GM13977 (cell line): ENCODE measurements around the gene LRRN1.
A peak's percentile ranks its signal among the peaks of the same experiment; 100 is the strongest.

Experiments used
- DNase-seq: peaks from one replicate; pipeline ENCODE4 v3.0.0; 2012; ENCODE audit warnings: low spot score
- CTCF ChIP-seq: IDR thresholded peaks from 2 replicates; pipeline ENCODE4 v1.5.1; 2012; ENCODE audit warnings: mild to moderate bottlenecking, control low read depth; ENCODE audit not compliant: insufficient read depth; ENCODE audit errors: extremely low read depth, missing control alignments
- in situ Hi-C: fragments of 300-500 bp; cut with MboI; formaldehyde crosslinking; loops from one replicate; pipeline ENCODE4 v1.12.0; 2022; ENCODE audit warnings: low sequenced_read_pairs, low pct_unique_long_range_greater_than_20kb, mixed read lengths, inconsistent platforms; ENCODE audit not compliant: unreplicated experiment

The LRRN1 gene

GRCh38 chr3:3799173-3800079, at the start of gene LRRN1:
Gene LRRN1, plus strand, starts transcription at chr3:3799431. Its CDS starts 45,211 bp downstream, at chr3:3844642.
- in situ Hi-C loops, result no loop called here
- DNase-seq, result peak; percentile 67
- TF ChIP-seq CTCF, result no peak

GRCh38 chr3:3753416-3753815, 45.8 kb upstream of the LRRN1 start:
- in situ Hi-C loops, result no loop called here
- TF ChIP-seq CTCF, result no peak
- no peak for DNase-seq

- in situ Hi-C loops, result no loop called here
- no peak for TF ChIP-seq CTCF
- DNase-seq, result no peak
These were observed 33.6 kb upstream of the LRRN1 start for GRCh38 chr3:3765661-3766060.

GRCh38 chr3:3766140-3766539, 33.1 kb upstream of the LRRN1 start:
- no peak for DNase-seq
- no peak for TF ChIP-seq CTCF
- in situ Hi-C loops, result no loop called here

- no peak for TF ChIP-seq CTCF
- no peak for DNase-seq
- in situ Hi-C loops, result no loop called here
These were observed 28.1 kb upstream of the LRRN1 start for GRCh38 chr3:3771094-3771493.

GRCh38 chr3:3771567-3771966, 27.7 kb upstream of the LRRN1 start:
- in situ Hi-C loops, result no loop called here
- no peak for DNase-seq
- no peak for TF ChIP-seq CTCF
